ENCODE data around the gene PPA1. TPM values are rescaled to one million over a fixed set of nuclear protein-coding genes. Genes with fewer than 3 reads are reported as not detected.

PPA1 gene
- total RNA-seq, 4 donors from 2014 or later: 151 to 209 (median 185) TPM

- H3K9me3 ChIP-seq: no peaks in the 10 kb centered on the region
- DNase-seq: no peak
- H3K27me3 ChIP-seq: no peaks in the 10 kb centered on the region
- intact Hi-C loops (cut with DNase I): no loop called here
- peaks cover 0 to 12% of the 10 kb centered on the region in 2 donors for H3K36me3 ChIP-seq
- peak overlapping the region in 2 of 3 donors; percentile 18 to 64 for H3K27ac ChIP-seq
- H3K4me1 ChIP-seq: peaks cover 3 to 5% of the 10 kb centered on the region in 2 donors
- TF ChIP-seq POLR2A (IDR thresholded peaks at IDR 0.05): no peak
- TF ChIP-seq, protein P1, sequence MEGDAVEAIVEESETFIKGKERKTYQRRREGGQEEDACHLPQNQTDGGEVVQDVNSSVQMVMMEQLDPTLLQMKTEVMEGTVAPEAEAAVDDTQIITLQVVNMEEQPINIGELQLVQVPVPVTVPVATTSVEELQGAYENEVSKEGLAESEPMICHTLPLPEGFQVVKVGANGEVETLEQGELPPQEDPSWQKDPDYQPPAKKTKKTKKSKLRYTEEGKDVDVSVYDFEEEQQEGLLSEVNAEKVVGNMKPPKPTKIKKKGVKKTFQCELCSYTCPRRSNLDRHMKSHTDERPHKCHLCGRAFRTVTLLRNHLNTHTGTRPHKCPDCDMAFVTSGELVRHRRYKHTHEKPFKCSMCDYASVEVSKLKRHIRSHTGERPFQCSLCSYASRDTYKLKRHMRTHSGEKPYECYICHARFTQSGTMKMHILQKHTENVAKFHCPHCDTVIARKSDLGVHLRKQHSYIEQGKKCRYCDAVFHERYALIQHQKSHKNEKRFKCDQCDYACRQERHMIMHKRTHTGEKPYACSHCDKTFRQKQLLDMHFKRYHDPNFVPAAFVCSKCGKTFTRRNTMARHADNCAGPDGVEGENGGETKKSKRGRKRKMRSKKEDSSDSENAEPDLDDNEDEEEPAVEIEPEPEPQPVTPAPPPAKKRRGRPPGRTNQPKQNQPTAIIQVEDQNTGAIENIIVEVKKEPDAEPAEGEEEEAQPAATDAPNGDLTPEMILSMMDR (IDR thresholded peaks at IDR 0.05): no peak
- no peak overlapping the region for H3K4me3 ChIP-seq (replicated peaks in 1 of 3)
- WGBS, 2 donors: 40 to 48% methylated on average over 1 of the region's 1 CpG
These were observed 12.2 kb downstream of the PPA1 start for GRCh38 chr10:70221030-70221429.

- H3K36me3 ChIP-seq: peaks cover 13 to 69% of the 10 kb centered on the region in 2 donors
- H3K27me3 ChIP-seq: no peaks in the 10 kb centered on the region
- H3K9me3 ChIP-seq: no peaks in the 10 kb centered on the region
- intact Hi-C loops (cut with DNase I): no loop called here
- H3K27ac ChIP-seq: no peak overlapping the region
- 90 to 91% methylated on average over 1 of the region's 1 CpG for WGBS, 2 donors
- H3K4me1 ChIP-seq: no peaks in the 10 kb centered on the region
- H3K4me3 ChIP-seq (replicated peaks in 1 of 3): no peak overlapping the region
- DNase-seq: no peak
- TF ChIP-seq, protein P1 (IDR thresholded peaks at IDR 0.05): no peak
- no peak for TF ChIP-seq POLR2A (IDR thresholded peaks at IDR 0.05)
These were observed 20.4 kb downstream of the PPA1 start for GRCh38 chr10:70212879-70213278.

DNA sequence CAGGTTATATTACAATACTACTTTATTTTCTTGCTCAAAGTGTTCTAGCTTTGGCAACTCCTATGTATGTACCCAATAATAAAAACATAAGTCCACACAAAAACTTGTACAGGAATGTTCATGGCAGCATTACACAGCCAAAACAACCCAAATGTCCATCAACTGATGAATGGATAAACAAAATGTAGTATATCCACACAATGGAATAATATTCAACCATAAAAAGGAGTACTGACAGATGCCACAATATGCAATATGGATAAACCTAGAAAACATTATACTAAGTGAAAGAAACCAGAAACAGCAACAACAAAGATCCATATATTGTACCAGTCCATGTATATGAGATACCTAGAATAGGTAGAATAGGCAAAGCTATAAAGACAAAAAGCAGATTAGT is 21.0 kb downstream of the PPA1 start:
- DNase-seq: no peak
- H3K36me3 ChIP-seq: peaks cover 15 to 69% of the 10 kb centered on the region in 2 donors
- H3K4me1 ChIP-seq: no peaks in the 10 kb centered on the region
- TF ChIP-seq, protein P1 (IDR thresholded peaks at IDR 0.05): no peak
- no peak for TF ChIP-seq POLR2A (IDR thresholded peaks at IDR 0.05)
- no peak overlapping the region for H3K4me3 ChIP-seq (replicated peaks in 1 of 3)
- no peaks in the 10 kb centered on the region for H3K27me3 ChIP-seq
- no peaks in the 10 kb centered on the region for H3K9me3 ChIP-seq
- intact Hi-C loops (cut with DNase I): no loop called here
- no peak overlapping the region for H3K27ac ChIP-seq

GRCh38 chr10:70206762-70207161 is 26.5 kb downstream of the PPA1 start:
- 95 to 98% methylated on average over 5 of the region's 5 CpGs for WGBS, 2 donors
- TF ChIP-seq, protein P1 (IDR thresholded peaks at IDR 0.05): no peak
- TF ChIP-seq POLR2A (IDR thresholded peaks at IDR 0.05): no peak
- H3K9me3 ChIP-seq: no peaks in the 10 kb centered on the region
- intact Hi-C loops (cut with DNase I): no loop called here
- peaks cover 41 to 86% of the 10 kb centered on the region in 2 donors for H3K36me3 ChIP-seq
- H3K4me3 ChIP-seq (replicated peaks in 1 of 3): no peak overlapping the region
- no peaks in the 10 kb centered on the region for H3K4me1 ChIP-seq
- no peak overlapping the region for H3K27ac ChIP-seq
- DNase-seq: no peak
- H3K27me3 ChIP-seq: no peaks in the 10 kb centered on the region

DNA sequence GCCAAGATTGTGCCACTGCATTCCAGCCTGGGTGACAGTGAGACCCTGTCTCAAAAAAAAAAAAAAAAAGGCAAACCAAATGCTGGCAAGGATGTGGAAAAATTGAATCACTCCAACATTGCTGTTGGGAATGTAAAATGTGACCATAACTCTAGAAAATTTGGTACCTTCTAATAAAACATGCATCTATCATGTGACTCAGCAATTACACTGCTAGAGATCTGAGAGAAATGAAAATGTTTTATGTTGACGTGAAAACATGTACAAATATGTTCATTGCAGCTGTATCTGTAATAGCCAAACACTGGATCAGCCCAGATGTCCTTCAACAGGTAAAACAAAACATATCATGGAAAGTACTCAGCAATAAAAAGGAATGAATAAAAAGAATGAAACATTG is 32.1 kb downstream of the PPA1 start:
- TF ChIP-seq, protein P1 (IDR thresholded peaks at IDR 0.05): no peak
- TF ChIP-seq POLR2A (IDR thresholded peaks at IDR 0.05): no peak
- H3K27ac ChIP-seq: no peak overlapping the region
- WGBS, 2 donors: 100% methylated on average over 1 of the region's 1 CpG
- no peaks in the 10 kb centered on the region for H3K4me1 ChIP-seq
- DNase-seq: no peak
- intact Hi-C loops (cut with DNase I): no loop called here
- no peaks in the 10 kb centered on the region for H3K9me3 ChIP-seq
- H3K36me3 ChIP-seq: peaks cover 29 to 61% of the 10 kb centered on the region in 2 donors
- H3K27me3 ChIP-seq: no peaks in the 10 kb centered on the region
- H3K4me3 ChIP-seq (replicated peaks in 1 of 3): no peak overlapping the region

Measured in thyroid gland (tissue), 4 donors.